Kidney capillary endothelial cell (primary cell): Measurements from ENCODE around the gene KLHL17.
"Not testable (repeated sequence)": the region's sequence is repeated elsewhere in the genome, so short reads cannot be mapped to it uniquely, and the experiment has no call there.

Source experiments
- DNase-seq: peaks from one replicate; pipeline ENCODE4 v3.0.0-alpha.2; 2018; ENCODE audit warnings: low spot score

The KLHL17 gene

DNA sequence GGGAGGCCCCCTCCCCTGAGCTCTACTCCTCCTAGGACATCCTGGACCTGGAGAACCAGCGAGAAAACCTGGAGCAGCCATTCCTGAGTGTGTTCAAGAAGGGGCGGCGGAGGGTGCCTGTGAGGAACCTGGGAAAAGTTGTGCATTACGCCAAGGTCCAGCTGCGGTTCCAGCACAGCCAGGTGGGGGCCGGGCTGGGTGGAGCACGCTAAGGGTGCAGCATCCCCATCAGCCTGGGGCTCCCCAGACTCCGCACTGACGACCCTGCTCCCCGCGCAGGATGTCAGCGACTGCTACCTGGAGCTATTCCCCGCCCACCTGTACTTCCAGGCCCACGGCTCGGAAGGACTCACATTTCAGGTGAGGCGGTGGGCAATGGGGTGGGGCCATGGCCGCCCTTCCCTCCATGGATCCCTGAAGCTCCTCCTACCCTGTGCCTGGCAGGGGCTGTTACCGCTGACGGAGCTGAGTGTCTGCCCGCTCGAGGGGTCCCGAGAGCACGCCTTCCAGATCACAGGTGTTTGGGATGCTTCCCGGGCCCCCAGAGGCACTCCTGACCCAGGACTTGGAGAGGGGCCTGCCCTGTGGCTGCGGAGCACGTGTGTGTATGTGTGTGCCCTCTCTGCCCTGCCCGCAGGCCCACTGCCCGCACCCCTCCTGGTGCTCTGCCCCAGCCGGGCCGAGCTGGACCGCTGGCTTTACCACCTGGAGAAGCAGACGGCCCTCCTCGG lies 10.0 kb downstream of the KLHL17 start:
- no peak for DNase-seq

DNA sequence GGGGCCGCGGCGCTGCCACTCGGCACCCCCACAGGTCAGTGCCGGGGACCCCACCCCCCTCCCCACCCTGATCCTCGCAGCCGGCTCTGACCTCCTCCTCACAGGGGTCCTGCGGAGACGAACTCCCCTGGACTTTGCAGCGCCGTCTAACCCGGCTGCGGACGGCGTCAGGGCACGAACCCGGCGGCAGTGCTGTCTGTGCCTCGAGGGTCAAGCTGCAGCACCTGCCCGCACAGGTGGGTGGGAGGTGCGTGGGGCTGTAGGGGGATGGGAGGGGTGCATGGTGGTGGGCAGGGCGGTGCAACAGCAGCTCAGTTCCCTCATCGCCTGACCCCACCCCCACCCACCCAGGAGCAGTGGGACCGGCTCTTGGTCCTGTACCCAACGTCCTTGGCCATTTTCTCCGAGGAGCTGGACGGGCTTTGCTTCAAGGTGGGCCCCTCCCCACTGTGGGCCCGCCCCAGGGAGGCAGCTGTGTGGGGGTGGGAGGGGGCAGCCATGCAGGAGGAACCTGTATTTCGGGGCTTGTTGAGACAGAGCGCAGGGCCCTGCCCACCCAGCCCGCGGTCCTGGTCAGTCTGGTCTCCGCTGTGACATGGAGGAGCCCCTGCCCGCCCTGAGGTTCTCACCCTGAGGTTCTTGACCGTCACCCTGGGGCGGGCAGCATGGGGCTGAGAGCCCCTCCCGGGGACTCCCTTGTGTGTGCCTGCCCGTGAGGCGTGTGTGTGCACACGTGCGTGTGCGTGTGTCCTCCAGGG lies 10.8 kb downstream of the KLHL17 start:
- no peak for DNase-seq

DNA sequence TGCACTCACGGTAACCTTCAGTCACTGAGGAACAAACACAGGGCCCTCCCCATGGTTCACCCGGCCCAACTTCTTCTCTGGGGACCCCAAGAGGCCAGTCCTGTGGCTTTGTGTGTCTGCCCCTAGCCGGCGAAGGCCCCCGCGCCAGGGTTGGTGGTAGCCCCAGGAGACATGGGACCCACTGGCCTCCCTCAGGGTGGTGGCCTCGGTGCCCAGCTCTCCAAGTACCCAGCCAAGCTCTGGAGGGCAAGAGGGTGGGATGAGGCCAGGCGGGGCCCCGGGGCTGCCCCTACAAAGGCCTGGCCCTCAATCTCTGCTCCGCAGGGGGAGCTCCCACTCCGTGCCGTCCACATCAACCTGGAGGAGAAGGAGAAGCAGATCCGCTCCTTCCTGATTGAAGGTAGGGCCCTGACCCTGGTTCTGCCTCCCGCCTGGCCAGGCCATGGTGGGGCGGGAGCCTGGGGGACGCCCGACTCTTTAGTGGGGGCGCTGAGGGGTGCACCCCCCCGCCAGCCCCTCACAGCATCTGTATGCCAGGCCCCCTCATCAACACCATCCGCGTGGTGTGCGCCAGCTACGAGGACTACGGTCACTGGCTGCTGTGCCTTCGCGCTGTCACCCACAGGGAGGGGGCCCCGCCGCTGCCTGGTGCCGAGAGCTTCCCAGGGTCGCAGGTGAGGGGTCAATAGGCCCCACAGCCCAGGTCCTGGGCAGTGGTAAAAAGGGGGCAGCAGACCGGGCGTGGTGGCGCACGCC lies 11.5 kb downstream of the KLHL17 start:
- no peak for DNase-seq

DNA sequence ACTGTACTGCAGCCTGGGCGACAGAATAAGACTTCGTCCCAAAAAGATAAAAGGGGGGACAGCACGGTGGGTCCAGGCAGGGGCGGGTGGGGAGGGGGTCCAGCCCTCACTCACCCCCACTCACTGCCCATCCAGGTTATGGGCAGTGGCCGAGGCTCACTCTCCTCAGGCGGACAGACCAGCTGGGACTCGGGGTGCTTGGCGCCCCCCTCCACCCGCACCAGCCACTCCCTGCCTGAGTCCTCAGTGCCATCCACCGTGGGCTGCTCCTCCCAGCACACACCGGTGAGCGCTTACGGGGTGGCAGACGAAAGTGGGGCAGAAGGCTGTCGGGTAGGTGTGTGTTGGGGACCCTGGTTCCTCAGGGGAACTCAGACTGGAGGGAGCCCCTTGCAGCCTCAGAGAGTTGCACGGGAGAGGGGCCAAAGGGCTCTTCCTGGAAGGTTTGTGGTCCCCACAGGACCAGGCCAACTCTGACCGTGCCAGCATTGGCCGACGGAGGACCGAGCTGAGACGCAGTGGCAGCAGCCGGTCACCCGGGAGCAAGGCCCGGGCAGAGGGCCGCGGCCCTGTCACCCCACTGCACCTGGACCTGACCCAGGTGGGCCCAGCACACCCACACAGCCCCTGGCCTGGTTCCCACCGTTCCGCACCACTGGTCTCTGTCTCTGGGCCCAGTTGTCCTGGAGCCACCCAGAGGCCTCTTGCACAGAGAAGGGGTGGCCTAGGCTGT lies 12.5 kb downstream of the KLHL17 start:
- no peak for DNase-seq

DNA sequence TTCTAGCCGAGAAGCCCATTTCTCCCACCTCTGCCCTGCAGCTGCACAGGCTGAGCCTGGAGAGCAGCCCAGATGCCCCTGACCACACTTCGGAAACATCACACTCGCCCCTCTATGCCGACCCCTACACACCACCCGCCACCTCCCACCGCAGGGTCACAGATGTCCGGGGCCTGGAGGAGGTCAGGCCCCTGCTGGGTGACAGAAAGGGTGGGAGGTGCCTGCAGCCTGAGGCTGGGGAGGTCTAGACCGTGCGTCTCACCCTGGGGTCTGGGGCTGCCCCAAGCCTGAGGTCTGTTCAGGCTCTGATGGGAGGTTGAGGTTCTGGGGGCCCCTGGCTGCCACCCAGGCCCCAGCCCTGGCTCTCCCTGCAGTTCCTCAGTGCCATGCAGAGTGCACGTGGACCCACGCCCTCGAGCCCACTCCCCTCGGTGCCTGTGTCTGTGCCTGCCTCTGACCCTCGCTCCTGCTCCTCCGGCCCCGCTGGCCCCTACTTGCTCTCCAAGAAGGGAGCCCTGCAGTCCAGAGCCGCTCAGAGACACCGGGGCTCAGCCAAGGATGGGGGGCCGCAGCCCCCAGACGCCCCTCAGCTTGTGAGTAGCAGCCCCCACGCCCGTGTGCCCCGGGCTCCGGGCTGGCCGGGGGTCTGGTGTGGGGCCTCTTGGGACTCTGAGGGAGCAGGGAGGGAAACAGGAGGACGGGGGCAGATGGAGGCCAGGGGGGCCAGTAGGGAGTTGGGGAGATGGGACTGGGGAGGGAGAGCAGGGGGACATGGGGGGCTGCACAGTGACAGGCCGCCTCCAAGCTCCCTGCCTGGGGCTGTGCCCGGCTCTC lies 13.3 kb downstream of the KLHL17 start:
- no peak for DNase-seq

DNA sequence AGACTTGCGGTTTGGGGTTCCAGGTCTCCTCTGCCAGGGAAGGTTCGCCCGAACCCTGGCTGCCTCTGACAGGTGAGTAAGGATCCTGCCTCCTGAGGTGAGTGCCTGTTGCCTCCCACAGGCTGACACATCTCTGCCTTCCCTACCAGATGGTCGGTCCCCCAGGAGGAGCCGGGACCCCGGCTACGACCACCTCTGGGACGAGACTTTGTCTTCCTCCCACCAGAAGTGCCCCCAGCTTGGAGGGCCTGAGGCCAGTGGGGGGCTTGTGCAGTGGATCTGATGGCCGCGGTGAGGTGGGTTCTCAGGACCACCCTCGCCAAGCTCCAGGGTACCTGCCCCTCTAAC lies 13.9 kb downstream of the KLHL17 start:
- DNase-seq, result no peak

DNA sequence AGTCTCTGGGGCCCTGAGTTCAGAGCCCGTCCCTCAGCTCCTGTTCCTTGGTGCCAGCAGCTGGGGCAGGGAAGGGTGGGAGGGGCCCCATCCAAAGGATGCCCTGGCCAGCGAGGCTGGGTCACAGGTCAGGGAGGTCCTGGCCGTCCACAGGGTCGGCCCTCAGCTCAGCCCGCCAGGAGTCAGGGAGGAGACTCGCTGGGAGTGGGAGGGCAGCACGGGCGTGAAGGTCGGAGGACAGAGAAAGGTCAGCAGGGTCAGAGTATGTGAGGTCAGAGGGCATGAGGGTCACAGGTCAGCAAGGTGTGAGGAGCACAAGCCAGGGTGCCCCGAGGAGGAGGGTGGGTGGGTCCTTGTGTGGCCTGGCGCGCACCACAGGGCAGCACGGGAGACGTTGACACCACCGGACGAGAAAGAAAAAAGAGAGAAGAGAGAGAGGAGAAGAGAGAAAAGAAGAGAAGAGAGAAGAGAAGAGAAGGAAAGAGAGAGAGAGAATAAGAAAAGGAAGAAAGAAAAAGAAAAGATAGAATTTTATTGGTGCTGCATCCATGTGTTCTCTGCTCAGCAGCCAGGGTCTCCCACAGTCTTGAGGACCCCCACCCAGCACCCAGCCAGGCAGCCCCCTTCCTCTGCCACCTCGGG lies 14.4 kb downstream of the KLHL17 start:
- DNase-seq, result no peak

DNA sequence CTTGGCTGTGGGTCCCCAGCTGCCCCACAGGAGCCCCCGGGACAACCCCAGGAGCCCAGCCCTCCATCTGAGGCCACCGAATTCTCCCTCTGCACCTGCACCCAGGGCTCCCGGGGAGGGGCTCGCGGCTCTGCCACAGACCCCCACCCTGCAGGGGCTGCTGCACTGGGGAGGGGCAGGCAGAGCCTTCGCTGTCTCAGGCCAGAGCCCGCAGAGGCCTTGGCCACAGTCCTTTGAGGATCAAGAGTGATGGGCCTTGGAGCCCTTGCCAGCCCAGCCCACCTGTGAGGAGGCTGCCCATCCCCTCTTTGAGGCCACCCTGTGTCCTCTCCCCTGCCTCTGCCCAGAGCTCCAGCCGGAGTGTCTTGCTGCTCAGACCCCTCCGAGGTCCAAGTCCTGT lies 15.0 kb downstream of the KLHL17 start:
- no peak for DNase-seq

DNA sequence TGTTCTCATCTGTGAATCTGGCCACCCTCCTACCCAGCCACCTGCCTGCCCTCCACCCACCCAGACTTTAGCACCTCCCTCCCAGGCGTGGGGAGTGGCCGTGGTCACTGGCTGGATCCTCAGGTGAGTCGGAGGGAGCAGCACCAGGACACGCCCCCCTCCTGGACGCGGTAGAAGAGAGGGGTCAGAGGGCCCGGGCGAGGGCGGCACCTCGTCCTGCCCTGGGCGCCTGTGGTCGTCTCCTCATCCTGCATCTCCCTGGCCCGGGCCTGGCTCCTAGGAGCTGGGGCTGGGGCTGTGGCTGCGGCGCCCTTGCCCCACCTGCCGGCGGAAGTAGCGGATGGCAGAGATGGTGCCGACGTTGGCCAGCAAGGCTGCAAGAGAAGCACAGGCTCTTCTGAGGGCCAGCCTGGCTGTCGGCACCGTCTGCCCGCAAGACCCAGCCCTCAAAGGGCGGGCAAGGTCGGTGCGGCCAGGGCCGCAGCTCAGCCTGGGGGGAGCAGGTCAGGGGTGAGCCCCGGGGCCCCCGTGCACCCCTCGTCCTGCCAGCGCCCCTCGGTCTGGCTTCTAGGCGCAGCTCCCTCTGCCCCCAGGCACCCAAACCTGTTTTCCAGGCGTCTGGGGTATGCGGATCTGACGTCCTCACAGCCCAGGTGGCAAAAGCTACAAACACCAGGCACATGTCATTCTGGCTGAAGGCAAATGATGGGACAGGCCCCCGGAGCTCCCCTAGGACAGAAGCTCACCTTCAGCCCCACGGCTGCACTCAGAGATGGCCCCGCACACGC lies 15.7 kb downstream of the KLHL17 start:
- DNase-seq, result peak; percentile 48

DNA sequence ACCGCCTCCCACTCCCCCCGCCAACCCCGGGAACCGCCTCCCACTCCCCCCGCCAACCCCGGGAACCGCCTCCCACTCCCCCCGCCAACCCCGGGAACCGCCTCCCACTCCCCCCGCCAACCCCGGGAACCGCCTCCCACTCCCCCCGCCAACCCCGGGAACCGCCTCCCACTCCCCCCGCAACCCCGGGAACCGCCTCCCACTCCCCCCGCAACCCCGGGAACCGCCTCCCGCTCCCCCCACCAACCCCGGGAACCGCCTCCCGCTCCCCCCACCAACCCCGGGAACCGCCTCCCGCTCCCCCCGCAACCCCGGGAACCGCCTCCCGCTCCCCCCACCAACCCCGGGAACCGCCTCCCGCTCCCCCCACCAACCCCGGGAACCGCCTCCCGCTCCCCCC lies 16.4 kb downstream of the KLHL17 start:
- DNase-seq, result not testable (repeated sequence)

DNA sequence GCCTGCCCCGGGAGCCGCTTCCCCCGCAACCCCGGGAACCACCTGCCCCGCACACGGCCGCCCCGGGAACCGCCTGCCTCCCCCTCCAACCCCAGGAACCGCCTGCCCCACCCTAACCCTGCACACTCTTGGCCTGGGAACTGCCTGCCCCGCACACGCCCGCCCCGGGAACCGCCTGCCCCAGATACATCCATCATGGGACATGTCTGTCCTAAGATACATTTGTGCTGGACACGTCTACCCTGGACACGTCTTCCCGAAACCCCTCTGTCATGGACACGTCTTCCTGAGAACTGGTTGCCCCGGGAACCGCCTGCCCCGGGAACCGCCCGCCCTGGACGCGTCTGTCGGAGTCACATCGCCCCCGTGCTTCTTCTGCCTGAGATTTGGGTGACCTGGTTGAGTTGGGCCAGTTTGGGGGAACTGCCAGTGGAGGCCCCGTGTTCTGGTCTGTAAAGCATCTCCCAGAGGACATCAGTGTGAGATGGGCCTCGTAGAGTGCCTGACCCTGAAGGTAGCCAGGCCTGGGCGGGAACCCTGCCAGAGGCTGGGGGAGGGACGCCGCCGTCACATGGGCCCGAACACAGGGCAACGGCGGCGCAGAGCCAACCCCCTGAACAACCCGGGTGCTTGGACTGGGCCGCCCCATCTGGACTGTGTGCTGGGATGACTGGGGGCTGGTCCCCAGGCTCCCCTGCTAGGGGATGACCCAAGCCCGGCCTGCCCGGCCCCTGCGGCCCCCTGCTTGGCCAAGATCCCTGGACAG lies 17.9 kb downstream of the KLHL17 start:
- no peak for DNase-seq

DNA sequence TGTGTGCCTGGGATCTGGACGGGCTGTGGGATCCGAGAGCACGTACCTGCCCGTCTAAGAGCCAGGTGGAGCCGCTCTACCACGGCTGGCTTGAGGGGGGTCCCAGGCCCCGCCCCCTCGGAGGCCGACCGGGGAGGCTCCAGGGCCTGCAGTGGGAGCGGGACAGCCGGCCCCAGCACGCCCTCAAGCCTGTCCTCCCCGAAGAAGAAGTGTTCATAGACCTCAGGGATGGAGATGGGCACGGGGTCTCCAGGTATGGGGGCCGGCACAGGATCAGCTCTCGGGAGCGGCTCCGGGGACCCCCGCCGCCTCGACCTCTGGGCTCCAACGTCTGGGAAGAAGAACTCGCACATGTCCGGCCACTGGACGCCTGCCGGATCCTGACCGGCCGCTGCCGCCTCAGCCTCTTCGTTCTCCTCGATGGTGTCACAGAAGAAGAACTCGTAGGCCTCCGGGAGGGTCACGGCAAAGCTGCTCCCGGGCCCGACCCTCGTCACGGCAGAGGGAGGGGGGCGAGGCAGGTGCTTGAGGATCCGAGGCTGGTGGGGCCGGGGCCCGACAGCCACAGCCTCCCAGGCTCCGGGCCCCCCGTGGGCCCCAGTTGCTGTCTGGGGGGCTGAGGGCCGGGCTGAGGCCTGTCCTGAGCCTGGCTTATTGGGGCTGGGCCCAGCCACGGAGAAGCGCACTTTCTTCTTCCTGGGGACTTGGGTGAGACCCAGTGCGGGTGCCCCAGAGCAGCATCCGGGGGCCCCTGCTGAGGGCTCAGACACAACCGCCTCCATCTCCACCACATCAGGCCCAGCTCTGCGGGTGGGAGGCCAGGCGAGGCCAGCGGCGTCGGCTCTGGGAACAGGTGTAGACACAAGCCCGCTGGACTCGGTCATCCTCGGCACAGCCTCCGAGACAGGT lies 18.7 kb downstream of the KLHL17 start:
- DNase-seq, result no peak

DNA sequence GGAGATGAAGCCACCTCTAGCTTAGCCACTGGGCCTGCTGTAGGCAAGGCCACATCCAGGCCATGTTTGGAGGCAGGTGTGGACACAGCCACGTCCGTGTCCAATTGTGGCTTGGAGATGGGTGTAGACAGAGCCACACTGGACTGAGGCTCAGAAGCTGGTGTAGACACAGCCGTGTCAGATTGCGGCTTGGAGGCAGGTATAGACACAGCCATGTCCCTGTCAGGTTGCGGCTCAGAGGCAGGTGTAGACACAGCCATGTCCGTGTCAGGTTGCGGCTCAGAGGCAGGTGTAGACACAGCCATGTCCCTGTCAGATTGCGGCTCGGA lies 19.3 kb downstream of the KLHL17 start:
- no peak for DNase-seq

DNA sequence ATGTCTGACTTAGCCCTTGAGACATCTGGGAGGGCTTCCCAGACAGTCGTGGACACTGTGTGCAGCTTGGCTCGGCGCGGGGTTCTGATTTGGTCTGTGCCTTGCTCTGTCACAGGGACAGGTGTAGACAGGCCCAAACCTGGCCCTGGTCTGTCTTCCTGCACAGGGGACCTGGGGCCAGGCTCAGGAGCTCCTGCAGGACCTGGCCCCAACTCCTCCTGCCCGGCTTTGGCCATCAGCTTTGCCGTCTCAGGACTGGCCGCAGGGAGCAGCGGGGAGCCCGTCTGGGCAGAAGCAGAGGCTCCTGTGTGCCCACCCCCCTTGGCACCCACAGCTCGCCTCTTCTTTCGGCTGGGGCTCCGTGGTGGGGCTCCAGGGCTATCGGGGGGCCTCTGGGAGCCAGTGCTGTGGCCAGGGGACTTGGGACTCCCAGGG lies 19.8 kb downstream of the KLHL17 start:
- no peak for DNase-seq

DNA sequence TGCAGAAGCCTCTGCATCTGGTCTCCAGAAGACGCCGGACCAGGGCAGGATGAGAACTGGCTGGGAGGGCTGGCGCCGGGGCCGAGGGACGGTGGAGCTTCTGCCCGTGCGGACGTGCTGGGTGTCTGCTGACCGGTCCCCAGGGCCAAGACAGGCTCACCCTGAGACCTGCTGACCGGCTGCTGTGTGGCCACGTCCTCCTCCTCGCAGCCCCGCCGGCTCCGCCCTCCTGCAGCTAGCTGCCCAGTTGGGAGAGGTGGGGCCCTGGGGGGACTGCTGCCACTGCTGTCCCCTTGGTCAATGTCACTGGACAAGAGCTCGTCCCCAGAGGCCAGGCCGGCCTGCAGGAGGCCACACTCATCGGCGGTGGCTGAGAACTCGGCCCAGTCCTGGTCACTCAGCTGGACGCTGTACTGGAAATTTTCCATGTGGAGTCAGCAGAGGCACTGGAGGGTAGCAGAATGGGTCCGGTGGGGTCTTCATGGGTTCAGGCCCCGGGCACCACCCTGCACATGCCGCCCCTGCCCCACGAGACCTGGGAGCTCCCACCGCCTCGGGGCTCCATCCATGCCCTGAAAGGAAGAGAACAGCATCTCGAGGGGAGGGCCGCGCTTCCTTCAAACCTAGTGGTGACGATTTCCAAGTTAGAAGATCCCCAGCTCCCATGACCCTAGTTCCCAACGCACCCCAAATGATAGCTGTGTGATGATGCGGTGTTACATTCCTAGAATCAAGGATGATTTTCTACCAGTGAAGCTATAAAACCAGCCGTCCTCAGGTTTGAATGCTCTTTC lies 20.4 kb downstream of the KLHL17 start:
- no peak for DNase-seq

DNA sequence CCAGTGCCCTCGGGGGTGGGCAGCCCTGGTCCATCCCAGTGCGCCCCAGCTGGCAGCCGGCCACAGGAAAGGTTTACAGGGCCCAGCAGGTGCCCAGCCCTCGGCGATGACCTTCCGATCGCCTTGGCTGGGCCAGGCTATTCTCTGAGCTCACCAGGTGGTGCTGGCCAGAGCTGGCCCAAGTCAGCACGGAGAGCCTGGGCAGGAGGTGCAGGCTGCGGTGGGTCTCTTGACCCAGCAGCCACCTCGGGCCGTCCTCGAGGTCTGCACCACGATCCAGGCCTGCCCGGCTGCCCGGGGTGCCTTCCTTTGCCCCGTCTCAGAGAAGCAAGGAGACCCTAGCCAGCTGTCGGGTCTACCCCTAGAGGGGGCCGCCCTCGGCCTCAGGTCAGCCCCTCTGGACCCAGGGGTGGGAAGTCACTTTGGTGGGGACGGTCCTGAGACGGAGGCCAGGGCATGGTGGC lies 21.1 kb downstream of the KLHL17 start:
- DNase-seq, result no peak

DNA sequence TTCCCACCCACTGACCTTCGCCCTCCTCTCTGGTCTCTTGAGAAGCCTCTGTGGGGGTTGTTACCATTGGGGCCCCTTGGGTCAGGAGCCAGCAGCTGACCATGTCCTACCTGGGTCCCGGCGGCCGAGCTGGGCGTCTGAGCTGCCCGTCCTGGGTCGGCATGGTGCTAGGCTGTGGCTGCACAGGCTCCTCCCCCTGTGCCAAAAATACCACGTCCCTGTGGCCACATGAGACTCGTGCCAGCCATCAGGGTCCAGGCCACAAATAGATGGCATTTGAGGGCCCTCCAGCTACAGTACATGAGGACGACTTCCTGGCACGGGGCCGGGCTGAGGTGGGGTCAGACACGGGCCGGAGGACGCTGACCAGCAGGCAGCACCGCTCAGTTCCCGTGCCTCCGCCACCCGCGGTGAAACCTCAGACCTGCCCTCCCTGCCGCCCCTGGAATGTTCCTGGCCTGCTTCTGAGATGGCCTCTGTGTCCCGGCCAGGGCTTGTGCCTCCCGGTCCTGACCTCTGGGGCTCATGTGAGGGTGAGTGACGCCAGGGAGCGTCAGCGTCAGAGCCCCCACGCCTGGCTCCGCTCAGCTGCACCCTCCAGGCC lies 21.7 kb downstream of the KLHL17 start, which contains the start of gene PERM1:
TSS of gene PERM1 (minus strand) at position 139 of the 604 bp plus-strand sequence. CDS start 1,064 bp downstream, outside the sequence.
- no peak for DNase-seq
